GM12878 (cell line): ENCODE measurements around the gene SCARB1. TPM values are rescaled to one million over a fixed set of nuclear protein-coding genes. Genes with fewer than 3 reads are reported as not detected.

Experiments used
- ATAC-seq: fragments of 200-7000 bp; cut with Tn5 transposase; 3 replicates; pipeline ENCODE4 v1.9.1; 2020; ENCODE audit warnings: mild to moderate bottlenecking, moderate library complexity
- BruUV-seq: library from RNA; stranded (reverse); fragments of 400-500 nt; replicated peaks from 2 replicates; lab custom pipeline; 2021; lab: Mats Ljungman, UMichigan
- CTCF ChIA-PET: fragments of 300-600 bp; sonication (Branson Sonifier 250); formaldehyde crosslinking; extraction: SDS; loops from one replicate; lab custom pipeline; 2021; ENCODE audit warnings: inconsistent platforms; lab: Yijun Ruan, JAX
- POLR2A ChIA-PET: fragments of 350-600 bp; formaldehyde crosslinking; extraction: SDS; loops from one replicate; lab custom pipeline; 2021; ENCODE audit warnings: inconsistent platforms; lab: Charles Lee
- RAD21 ChIA-PET: fragments of 300-600 bp; sonication (Branson Sonifier 250); formaldehyde crosslinking; loops from one replicate; lab custom pipeline; 2023; ENCODE audit warnings: antibody characterized with exemption; ENCODE audit not compliant: unreplicated experiment; lab: Charles Lee
- SMC1A ChIA-PET: fragments of 300-600 bp; sonication (Branson Sonifier 250); formaldehyde crosslinking; loops from one replicate; lab custom pipeline; 2023; ENCODE audit not compliant: unreplicated experiment, uncharacterized antibody; lab: Charles Lee
- DNase-seq: peaks from one replicate; pipeline ENCODE4 v3.0.0-alpha.2; 2011; ENCODE audit warnings: low read depth, low spot score
- FAIRE-seq: peaks from 3 replicates; lab custom pipeline; 2011; peaks lifted over from hg19 to GRCh38; lab: Jason Lieb, UNC
- H2AFZ ChIP-seq: 2 replicates; pipeline ENCODE4 v1.6.0; 2011; ENCODE audit warnings: low read depth, low read length, control low read depth; ENCODE audit not compliant: control insufficient read depth
- H3K27ac ChIP-seq: 2 replicates; pipeline ENCODE4 v1.5.1; 2011; ENCODE audit warnings: control low read depth; ENCODE audit not compliant: control insufficient read depth, insufficient read depth
- H3K27me3 ChIP-seq, 2 experiments: replicated peaks in 1 of 2; 2 replicates each; pipeline versions ENCODE4 v1.6.0 to v1.6.1; 2011; ENCODE audit warnings: low read length in 1 of 2; ENCODE audit not compliant: control insufficient read depth in 2 of 2, insufficient read depth in 2 of 2
- H3K36me3 ChIP-seq, 2 experiments: 2 replicates each; pipeline ENCODE4 v1.5.1; 2011; ENCODE audit warnings: low read length in 1 of 2; ENCODE audit not compliant: control insufficient read depth in 2 of 2, insufficient read depth in 2 of 2
- H3K4me1 ChIP-seq: 2 replicates; pipeline ENCODE4 v1.6.1; 2011; ENCODE audit warnings: mild to moderate bottlenecking, low read length, moderate library complexity, mixed read lengths; ENCODE audit not compliant: control insufficient read depth, insufficient read depth
- H3K4me2 ChIP-seq: 2 replicates; pipeline ENCODE4 v1.6.0; 2011; ENCODE audit warnings: control low read depth; ENCODE audit not compliant: control insufficient read depth, insufficient read depth
- H3K4me3 ChIP-seq: fragments of 200-600 bp; sonication (generic); 2 replicates; pipeline ENCODE4 v1.5.1; 2016
- H3K79me2 ChIP-seq: 2 replicates; pipeline ENCODE4 v1.6.0; 2011; ENCODE audit warnings: low read length; ENCODE audit not compliant: control insufficient read depth, insufficient read depth
- H3K9ac ChIP-seq: 2 replicates; pipeline ENCODE4 v1.8.0; 2011; ENCODE audit warnings: low read length, control low read depth, mixed read lengths; ENCODE audit not compliant: control insufficient read depth, insufficient read depth
- H3K9me3 ChIP-seq: replicated peaks from 3 replicates; pipeline ENCODE4 v1.5.1; 2011; ENCODE audit warnings: mild to moderate bottlenecking, low read length; ENCODE audit not compliant: control insufficient read depth, insufficient read depth
- H4K20me1 ChIP-seq: 2 replicates; pipeline ENCODE4 v1.6.0; 2011; ENCODE audit not compliant: control insufficient read depth, insufficient read depth
- HDAC2 ChIP-seq: fragments of 200-600 bp; sonication (generic); IDR thresholded peaks from 2 replicates; pipeline ENCODE4 v1.6.1; 2017
- TCF7 ChIP-seq: IDR thresholded peaks from 2 replicates; pipeline ENCODE4 v1.6.1; 2014; ENCODE audit warnings: antibody characterized with exemption, borderline replicate concordance
- ZNF622 ChIP-seq: fragments of 450-650 bp; IDR thresholded peaks from 2 replicates; pipeline ENCODE4 v1.6.1; 2017; ENCODE audit warnings: mild to moderate bottlenecking, inconsistent platforms
- ZZZ3 ChIP-seq: IDR thresholded peaks from 2 replicates; pipeline ENCODE4 v1.6.1; 2011; ENCODE audit warnings: low read depth; ENCODE audit not compliant: control insufficient read depth, insufficient read length
- WGBS: methylation state at CpG from one replicate; pipeline ENCODE4 v1.1.6; 2016; ENCODE audit warnings: low lambda C conversion rate; ENCODE audit not compliant: insufficient replicate concordance, insufficient coverage; ENCODE audit errors: missing lambda C conversion rate; 5-methylcytosine and 5-hydroxymethylcytosine counted together
- in situ Hi-C: fragments of 300-500 bp; cut with MboI; formaldehyde crosslinking; loops from 9 replicates; pipeline ENCODE4 v1.14.3; 2018; ENCODE audit warnings: mixed read lengths
- intact Hi-C: fragments of 100-400 bp; cut with micrococcal nuclease; formaldehyde crosslinking; loops from one replicate; pipeline ENCODE4 v1.14.2; 2022; ENCODE audit not compliant: unreplicated experiment
- polyA plus RNA-seq, 11 experiments: library from polyadenylated mRNA; depleted of rRNA in 4 of 11; unstranded in 6 of 11; stranded (reverse) in 5 of 11; fragments of >200 nt; fragmentation: Nextera tagmentation in 4 of 11; fragmentation: Illumina TruSeq in 1 of 11; extraction: Ambion mirVana in 4 of 11; extraction: Trizol in 1 of 11; gene quantifications; 1 replicate in 1 of 11; 2 replicates in 10 of 11; pipeline versions ENCODE4 v1.2.1 to v1.2.3, GENCODE V29; 2011 to 2016; ENCODE audit warnings: inconsistent platforms in 2 of 11, missing spikeins in 2 of 11, low read depth in 1 of 11
- total RNA-seq, 4 experiments: library from RNA; depleted of rRNA in 3 of 4; stranded (reverse); fragments of >200 nt in 3 of 4; fragmentation: Illumina TruSeq in 1 of 4; extraction: Trizol in 1 of 4; gene quantifications; 2 replicates each; pipeline versions ENCODE4 v1.2.1 to v1.2.3, GENCODE V29; 2013 to 2021
- TF ChIP-seq, protein P1 (sequence below): IDR thresholded peaks from 2 replicates; pipeline ENCODE4 v1.6.1; 2012; ENCODE audit warnings: low read depth, low read length, improper control_type of control experiment
- TF ChIP-seq, protein P2 (sequence below): fragments of 450-650 bp; IDR thresholded peaks from 2 replicates; pipeline ENCODE4 v1.6.1; 2014; ENCODE audit warnings: mild to moderate bottlenecking
- TF ChIP-seq, protein P3 (sequence below): fragments of 450-650 bp; IDR thresholded peaks from 2 replicates; pipeline ENCODE4 v1.6.1; 2016; ENCODE audit warnings: mild to moderate bottlenecking, moderate library complexity, borderline replicate concordance
- TF ChIP-seq, protein P4 (sequence below): fragments of 450-650 bp; IDR thresholded peaks from 2 replicates; pipeline ENCODE4 v1.6.1; 2017; ENCODE audit warnings: mild to moderate bottlenecking
- TF ChIP-seq, protein P5 (sequence below): fragments of 450-650 bp; formaldehyde crosslinking; IDR thresholded peaks from 2 replicates; pipeline ENCODE4 v1.5.0; 2022; ENCODE audit warnings: mild to moderate bottlenecking, missing genetic modification characterization

Gene SCARB1
- total and polyA plus RNA-seq, 10 of the 15 experiments (the other 5 are each of a cell fraction or from before 2014, with no cell fraction given): 0.34 to 104 (median 63.1) TPM

DNA sequence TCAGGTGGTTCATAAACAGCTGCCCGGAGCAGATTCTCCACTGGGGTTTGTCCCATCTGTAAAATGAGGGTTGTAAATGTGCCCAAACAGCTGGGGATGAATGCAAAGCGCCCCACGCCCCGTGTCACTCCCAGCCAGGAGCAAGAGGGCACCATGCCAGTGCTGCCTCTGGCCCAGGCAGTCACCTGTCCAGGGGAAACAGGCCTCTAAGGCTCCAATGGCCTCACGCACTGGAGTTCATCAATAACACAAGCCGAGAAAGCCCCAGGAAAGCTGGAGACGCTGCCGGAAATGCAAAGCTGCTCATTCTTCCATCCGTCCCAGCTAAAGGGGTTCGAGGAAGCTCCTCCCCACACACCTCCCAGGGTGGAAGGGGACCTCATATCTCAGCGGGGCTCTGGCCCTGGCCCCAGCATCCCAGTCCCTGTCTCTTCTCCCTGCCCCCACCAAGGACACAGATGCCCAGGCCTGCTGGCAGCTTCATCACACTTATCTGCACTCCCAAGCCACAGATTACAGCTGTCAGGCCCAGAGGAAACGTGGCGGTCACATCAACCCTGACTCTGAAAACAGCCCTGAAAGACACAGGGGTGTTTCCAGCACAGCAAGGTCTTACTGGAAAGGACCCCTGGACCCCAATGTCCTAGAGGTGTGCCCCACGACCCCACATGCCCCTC, 21.5 kb downstream of the SCARB1 start (continued):
- TF ChIP-seq, protein P1, sequence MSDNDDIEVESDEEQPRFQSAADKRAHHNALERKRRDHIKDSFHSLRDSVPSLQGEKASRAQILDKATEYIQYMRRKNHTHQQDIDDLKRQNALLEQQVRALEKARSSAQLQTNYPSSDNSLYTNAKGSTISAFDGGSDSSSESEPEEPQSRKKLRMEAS: no peak
- TF ChIP-seq ZZZ3: no peak
- TF ChIP-seq, protein P2, sequence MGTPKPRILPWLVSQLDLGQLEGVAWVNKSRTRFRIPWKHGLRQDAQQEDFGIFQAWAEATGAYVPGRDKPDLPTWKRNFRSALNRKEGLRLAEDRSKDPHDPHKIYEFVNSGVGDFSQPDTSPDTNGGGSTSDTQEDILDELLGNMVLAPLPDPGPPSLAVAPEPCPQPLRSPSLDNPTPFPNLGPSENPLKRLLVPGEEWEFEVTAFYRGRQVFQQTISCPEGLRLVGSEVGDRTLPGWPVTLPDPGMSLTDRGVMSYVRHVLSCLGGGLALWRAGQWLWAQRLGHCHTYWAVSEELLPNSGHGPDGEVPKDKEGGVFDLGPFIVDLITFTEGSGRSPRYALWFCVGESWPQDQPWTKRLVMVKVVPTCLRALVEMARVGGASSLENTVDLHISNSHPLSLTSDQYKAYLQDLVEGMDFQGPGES: no peak
- TF ChIP-seq, protein P3, sequence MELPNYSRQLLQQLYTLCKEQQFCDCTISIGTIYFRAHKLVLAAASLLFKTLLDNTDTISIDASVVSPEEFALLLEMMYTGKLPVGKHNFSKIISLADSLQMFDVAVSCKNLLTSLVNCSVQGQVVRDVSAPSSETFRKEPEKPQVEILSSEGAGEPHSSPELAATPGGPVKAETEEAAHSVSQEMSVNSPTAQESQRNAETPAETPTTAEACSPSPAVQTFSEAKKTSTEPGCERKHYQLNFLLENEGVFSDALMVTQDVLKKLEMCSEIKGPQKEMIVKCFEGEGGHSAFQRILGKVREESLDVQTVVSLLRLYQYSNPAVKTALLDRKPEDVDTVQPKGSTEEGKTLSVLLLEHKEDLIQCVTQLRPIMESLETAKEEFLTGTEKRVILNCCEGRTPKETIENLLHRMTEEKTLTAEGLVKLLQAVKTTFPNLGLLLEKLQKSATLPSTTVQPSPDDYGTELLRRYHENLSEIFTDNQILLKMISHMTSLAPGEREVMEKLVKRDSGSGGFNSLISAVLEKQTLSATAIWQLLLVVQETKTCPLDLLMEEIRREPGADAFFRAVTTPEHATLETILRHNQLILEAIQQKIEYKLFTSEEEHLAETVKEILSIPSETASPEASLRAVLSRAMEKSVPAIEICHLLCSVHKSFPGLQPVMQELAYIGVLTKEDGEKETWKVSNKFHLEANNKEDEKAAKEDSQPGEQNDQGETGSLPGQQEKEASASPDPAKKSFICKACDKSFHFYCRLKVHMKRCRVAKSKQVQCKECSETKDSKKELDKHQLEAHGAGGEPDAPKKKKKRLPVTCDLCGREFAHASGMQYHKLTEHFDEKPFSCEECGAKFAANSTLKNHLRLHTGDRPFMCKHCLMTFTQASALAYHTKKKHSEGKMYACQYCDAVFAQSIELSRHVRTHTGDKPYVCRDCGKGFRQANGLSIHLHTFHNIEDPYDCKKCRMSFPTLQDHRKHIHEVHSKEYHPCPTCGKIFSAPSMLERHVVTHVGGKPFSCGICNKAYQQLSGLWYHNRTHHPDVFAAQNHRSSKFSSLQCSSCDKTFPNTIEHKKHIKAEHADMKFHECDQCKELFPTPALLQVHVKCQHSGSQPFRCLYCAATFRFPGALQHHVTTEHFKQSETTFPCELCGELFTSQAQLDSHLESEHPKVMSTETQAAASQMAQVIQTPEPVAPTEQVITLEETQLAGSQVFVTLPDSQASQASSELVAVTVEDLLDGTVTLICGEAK: no peak
- TF ChIP-seq ZNF622: no peak

DNA sequence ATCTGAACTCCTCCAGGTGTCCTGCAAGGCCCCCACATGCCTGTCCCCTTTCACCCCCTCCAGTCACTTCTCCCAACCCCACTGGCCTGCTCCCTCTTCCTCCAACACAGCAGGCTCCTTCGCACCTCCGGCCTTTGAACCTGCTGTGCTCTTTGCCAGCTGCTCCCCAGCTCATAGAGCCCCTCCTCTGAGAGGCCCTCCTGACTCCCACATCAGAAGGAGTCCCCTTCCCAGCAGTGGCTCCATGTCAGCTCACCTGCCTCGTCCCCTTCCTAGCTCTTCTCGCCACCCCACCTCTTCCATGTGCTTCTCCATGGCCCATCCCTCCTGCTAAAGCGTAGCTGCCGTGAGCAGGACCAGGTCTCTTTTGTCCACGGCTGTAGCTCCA, 22.1 kb downstream of the SCARB1 start:
- no peak for FAIRE-seq
- Histone ChIP-seq H3K9ac (no peak overlapping the region), H3K4me2 (no peak overlapping the region), H3K27ac (no peak overlapping the region), H4K20me1 (no peaks in the 10 kb centered on the region), H3K79me2 (peaks cover 17% of the 10 kb centered on the region), H2AFZ (no peak overlapping the region), H3K4me3 (no peak overlapping the region), H3K4me1 (no peaks in the 10 kb centered on the region), H3K27me3 (no peaks in the 10 kb centered on the region), H3K36me3 (peaks cover 4 to 5% of the 10 kb centered on the region in 2 experiments; a peak in 3 of 4 replicates), H3K9me3 (no peaks in the 10 kb centered on the region)
- ChIA-PET CTCF (interaction anchor here (1.8 kb wide), 1 partner anchor 65 kb away, joined by 4 read pairs; no protein-coding TSS in a partner anchor), SMC1A (interaction anchor here (0.5 to 0.6 kb wide), 2 partner anchors 63 to 1059 kb away, joined by 3 read pairs; no protein-coding TSS in a partner anchor), POLR2A (interaction anchor here (0.5 kb wide), 1 partner anchor 148 kb away, joined by 6 read pairs; no protein-coding TSS in a partner anchor), RAD21 (no interaction called here)
- WGBS: 94% methylated on average over 7 of the region's 7 CpGs
- in situ Hi-C loops: no loop called here
- intact Hi-C loops: no loop called here
- no peak for ATAC-seq
- no TSS peak for BruUV-seq
- no peak for DNase-seq
- TF ChIP-seq, protein P4, sequence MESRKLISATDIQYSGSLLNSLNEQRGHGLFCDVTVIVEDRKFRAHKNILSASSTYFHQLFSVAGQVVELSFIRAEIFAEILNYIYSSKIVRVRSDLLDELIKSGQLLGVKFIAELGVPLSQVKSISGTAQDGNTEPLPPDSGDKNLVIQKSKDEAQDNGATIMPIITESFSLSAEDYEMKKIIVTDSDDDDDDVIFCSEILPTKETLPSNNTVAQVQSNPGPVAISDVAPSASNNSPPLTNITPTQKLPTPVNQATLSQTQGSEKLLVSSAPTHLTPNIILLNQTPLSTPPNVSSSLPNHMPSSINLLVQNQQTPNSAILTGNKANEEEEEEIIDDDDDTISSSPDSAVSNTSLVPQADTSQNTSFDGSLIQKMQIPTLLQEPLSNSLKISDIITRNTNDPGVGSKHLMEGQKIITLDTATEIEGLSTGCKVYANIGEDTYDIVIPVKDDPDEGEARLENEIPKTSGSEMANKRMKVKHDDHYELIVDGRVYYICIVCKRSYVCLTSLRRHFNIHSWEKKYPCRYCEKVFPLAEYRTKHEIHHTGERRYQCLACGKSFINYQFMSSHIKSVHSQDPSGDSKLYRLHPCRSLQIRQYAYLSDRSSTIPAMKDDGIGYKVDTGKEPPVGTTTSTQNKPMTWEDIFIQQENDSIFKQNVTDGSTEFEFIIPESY: no peak
- TF ChIP-seq TCF7 (no peak), HDAC2 (no peak)
- TF ChIP-seq, protein P5, sequence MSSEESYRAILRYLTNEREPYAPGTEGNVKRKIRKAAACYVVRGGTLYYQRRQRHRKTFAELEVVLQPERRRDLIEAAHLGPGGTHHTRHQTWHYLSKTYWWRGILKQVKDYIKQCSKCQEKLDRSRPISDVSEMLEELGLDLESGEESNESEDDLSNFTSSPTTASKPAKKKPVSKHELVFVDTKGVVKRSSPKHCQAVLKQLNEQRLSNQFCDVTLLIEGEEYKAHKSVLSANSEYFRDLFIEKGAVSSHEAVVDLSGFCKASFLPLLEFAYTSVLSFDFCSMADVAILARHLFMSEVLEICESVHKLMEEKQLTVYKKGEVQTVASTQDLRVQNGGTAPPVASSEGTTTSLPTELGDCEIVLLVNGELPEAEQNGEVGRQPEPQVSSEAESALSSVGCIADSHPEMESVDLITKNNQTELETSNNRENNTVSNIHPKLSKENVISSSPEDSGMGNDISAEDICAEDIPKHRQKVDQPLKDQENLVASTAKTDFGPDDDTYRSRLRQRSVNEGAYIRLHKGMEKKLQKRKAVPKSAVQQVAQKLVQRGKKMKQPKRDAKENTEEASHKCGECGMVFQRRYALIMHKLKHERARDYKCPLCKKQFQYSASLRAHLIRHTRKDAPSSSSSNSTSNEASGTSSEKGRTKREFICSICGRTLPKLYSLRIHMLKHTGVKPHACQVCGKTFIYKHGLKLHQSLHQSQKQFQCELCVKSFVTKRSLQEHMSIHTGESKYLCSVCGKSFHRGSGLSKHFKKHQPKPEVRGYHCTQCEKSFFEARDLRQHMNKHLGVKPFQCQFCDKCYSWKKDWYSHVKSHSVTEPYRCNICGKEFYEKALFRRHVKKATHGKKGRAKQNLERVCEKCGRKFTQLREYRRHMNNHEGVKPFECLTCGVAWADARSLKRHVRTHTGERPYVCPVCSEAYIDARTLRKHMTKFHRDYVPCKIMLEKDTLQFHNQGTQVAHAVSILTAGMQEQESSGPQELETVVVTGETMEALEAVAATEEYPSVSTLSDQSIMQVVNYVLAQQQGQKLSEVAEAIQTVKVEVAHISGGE (CRISPR knock-in tag): no peak
